BLaER1 treated with 17β-estradiol and CSF1 and Interleukin-3, amounts not matched to agents 10 nM and 100 nM (cell line): ENCODE measurements around the gene CLN5.
"Not testable (repeated sequence)": the region's sequence is repeated elsewhere in the genome, so short reads cannot be mapped to it uniquely, and the experiment has no call there.

Experiments used
- H3K27ac ChIP-seq, 11 experiments: shearing (Covaris generic); formaldehyde crosslinking; 2 replicates each; pipeline ENCODE4 v1.8.1; 2022
- H3K27me3 ChIP-seq, 11 experiments: shearing (Covaris generic); formaldehyde crosslinking; 2 replicates each; pipeline ENCODE4 v1.8.1; 2022
- H3K36me3 ChIP-seq, 11 experiments: shearing (Covaris generic); formaldehyde crosslinking; 2 replicates each; pipeline ENCODE4 v1.8.1; 2022
- H3K4me1 ChIP-seq, 10 experiments: shearing (Covaris generic); formaldehyde crosslinking; 2 replicates each; pipeline ENCODE4 v1.8.1; 2022
- H3K4me2 ChIP-seq, 11 experiments: shearing (Covaris generic); formaldehyde crosslinking; 2 replicates each; pipeline ENCODE4 v1.8.1; 2022
- H3K4me3 ChIP-seq, 10 experiments: shearing (Covaris generic); formaldehyde crosslinking; 2 replicates each; pipeline ENCODE4 v1.8.1; 2022
- H3K9ac ChIP-seq, 11 experiments: shearing (Covaris generic); formaldehyde crosslinking; 2 replicates each; pipeline ENCODE4 v1.8.1; 2022
- H3K9me3 ChIP-seq, 11 experiments: shearing (Covaris generic); formaldehyde crosslinking; replicated peaks in 1 of 11; 2 replicates each; pipeline ENCODE4 v1.8.1; 2022
- H4K20me1 ChIP-seq, 11 experiments: shearing (Covaris generic); formaldehyde crosslinking; 2 replicates each; pipeline ENCODE4 v1.8.1; 2022
- Cebpa-rat ChIP-seq, 11 experiments: shearing (Covaris generic); IDR thresholded peaks; 2 replicates each; pipeline ENCODE4 v1.8.1; 2022

CLN5 gene

DNA sequence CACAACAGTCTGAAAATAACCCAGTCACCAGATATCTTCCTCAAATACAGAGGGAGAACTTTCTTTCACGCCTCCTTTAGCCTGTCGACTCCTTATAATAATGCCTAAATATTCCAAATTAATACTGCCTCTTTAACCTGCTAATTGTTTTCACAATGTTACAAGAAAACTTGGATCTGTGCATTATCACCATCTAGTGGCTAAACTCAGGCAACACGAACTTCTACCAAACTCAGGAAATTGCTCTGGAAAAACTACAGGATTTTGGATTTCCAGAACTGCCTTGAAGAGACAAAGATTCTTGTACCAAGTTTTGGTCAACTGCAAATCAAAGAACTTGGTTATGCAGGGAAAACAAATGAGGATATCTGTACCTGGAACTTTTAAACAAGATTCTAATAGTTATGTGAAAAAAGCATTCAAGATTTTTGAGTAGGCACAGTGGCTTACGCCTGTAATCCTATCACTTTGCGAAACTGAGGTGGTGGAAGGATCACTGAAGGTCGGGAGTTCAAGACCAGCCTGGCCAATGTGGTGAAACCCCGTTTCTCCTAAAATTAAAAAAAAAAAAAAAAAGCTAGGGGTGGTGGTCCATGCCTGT lies 10.8 kb downstream of the CLN5 start:
- Histone ChIP-seq H3K4me3 (no peak overlapping the region), H3K9me3 (no peaks in the 10 kb centered on the region), H3K27me3 (no peaks in the 10 kb centered on the region), H3K27ac (no peak overlapping the region), H4K20me1 (peaks cover 10 to 77% (median 32%) of the 10 kb centered on the region in 11 experiments; a peak in 14 of 22 replicates), H3K36me3 (peaks cover 45 to 83% (median 66%) of the 10 kb centered on the region in 11 experiments), H3K9ac (peak overlapping the region in 1 of 11 experiments; percentile 18; a peak in 1 of 22 replicates), H3K4me2 (0 out of 22 replicates have a peak overlapping the region, but pooled peaks of 1 of the 11 experiments have one; percentile 50), H3K4me1 (peaks cover 22 to 36% (median 30%) of the 10 kb centered on the region in 10 experiments)
- no peak for TF ChIP-seq Cebpa-rat (IDR thresholded peaks at IDR 0.05)

DNA sequence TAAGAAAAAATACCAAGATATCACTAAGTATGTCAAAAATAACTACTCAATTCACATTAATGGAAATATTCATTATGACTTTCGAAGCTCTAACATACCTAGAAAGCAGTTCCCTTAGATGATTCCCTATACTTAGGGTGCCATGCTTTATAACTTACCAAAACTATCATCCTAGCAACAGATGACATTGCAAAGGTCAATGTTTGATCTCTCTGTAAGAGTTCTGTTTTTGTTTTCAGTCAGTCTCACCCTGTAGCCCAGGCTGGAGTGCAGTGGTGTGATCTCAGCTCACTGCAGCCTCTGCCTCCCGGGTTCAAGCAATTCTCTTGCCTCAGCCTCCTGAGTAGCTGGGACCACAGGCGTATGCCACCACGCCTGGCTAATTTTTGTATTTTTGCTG lies 16.5 kb downstream of the CLN5 start:
- H3K36me3 ChIP-seq = peaks cover 60 to 87% (median 82%) of the 10 kb centered on the region in 11 experiments

DNA sequence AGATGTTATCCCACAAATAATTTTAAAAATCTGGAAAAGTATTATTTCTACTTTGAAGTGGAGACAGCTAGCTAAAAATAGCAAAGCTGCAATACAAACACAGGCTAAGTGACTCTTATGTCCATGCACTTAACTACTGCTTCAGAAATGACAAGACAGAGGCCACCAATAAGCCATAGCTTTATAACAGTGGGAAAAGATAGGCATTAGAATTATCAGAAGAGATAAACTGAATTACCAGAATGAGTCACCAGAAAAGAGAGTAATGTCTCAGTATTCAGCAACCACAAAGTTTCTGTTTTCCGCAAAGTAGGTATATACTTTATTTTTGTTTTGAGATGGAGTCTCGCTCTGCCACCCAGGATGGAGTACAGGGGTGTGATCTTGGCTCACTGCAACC lies 17.1 kb downstream of the CLN5 start:
- H3K27me3 ChIP-seq = no peaks in the 10 kb centered on the region
- H3K36me3 ChIP-seq = peaks cover 67 to 87% (median 84%) of the 10 kb centered on the region in 11 experiments
- peaks cover 0 to 10% (median 4%) of the 10 kb centered on the region in 11 experiments; a peak in 4 of 22 replicates for H3K9me3 ChIP-seq
- H3K4me2 ChIP-seq = no peak overlapping the region
- TF ChIP-seq Cebpa-rat (IDR thresholded peaks at IDR 0.05) = no peak
- H3K27ac ChIP-seq = no peak overlapping the region
- peaks cover 12 to 99% (median 53%) of the 10 kb centered on the region in 11 experiments; a peak in 16 of 22 replicates for H4K20me1 ChIP-seq
- H3K9ac ChIP-seq = no peak overlapping the region
- no peak overlapping the region for H3K4me3 ChIP-seq
- H3K4me1 ChIP-seq = 0 out of 20 replicates have a peak, but pooled peaks cover 0 to 2% (median 0%) of the 10 kb centered on the region in 10 experiments

More for the DNA sequence above, 16.5 kb downstream of the CLN5 start:
- not testable (repeated sequence) for H3K4me1 ChIP-seq, H3K27ac ChIP-seq, H3K9ac ChIP-seq, H3K4me3 ChIP-seq, H3K4me2 ChIP-seq, H3K27me3 ChIP-seq
- peaks cover 7 to 99% (median 55%) of the 10 kb centered on the region in 11 experiments; a peak in 17 of 22 replicates for H4K20me1 ChIP-seq
- H3K9me3 ChIP-seq = peaks cover 0 to 10% (median 4%) of the 10 kb centered on the region in 11 experiments; a peak in 4 of 22 replicates

DNA sequence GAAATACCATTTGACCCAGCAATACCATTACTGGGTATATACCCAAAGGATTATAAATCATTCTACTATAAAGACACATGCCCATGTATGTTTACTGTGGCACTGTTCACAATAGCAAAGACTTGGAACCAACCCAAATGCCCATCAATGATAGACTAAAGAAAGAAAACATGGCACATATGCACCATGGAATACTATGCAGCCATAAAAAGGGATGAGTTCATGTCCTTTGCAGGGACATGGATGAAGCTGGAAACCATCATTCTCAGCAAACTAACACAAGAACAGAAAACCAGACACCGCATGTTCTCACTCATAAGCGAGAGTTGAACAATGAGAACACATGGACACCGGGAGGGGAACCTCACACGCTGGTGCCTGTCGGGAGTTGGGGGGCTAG lies 17.8 kb downstream of the CLN5 start:
- H3K27me3 ChIP-seq, H3K27ac ChIP-seq, H3K4me1 ChIP-seq, H3K4me3 ChIP-seq, H3K4me2 ChIP-seq, H3K9ac ChIP-seq: not testable (repeated sequence)
- Histone ChIP-seq H3K36me3 (peaks cover 74 to 87% (median 85%) of the 10 kb centered on the region in 11 experiments), H4K20me1 (peaks cover 10 to 99% (median 55%) of the 10 kb centered on the region in 11 experiments; a peak in 16 of 22 replicates), H3K9me3 (peaks cover 0 to 10% (median 4%) of the 10 kb centered on the region in 11 experiments; a peak in 4 of 22 replicates)

DNA sequence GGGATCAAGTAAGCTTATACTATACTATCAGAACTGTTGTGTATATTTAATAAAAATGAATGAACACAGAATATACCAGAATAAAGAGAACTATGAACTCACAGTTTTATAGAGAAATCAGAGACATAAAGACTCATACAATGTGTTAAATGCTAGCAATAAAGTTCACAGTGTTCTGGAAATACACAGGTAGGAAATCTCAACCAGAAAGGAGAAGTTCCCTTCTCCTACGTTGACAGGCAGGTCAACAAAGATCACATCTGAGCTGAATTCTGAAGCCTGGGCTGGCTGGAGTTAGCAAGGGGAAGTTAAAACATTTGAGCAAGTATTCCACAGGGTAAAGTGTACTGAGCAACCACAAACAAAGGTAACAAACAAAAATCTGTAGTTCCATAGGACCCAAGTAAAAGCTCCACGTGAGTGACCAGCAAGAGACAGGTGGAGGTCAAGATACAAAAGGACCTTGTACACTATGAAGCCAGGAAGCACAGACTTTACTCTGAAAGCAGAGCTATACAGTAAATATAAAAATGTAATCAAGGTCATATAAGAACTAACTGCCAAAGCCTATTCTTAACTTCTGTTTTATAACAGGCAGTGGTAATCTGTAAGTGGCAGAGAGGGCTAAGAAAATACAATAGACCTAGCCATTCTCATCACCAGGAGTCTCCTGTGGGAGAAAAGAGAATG lies 22.1 kb downstream of the CLN5 start:
- Histone ChIP-seq H3K4me1 (peaks cover 0 to 28% (median 0%) of the 10 kb centered on the region in 10 experiments; a peak in 3 of 20 replicates), H4K20me1 (peaks cover 9 to 99% (median 50%) of the 10 kb centered on the region in 11 experiments; a peak in 17 of 22 replicates), H3K4me3 (no peak overlapping the region), H3K9ac (no peak overlapping the region), H3K9me3 (peaks cover 0 to 10% (median 4%) of the 10 kb centered on the region in 11 experiments; a peak in 4 of 22 replicates), H3K27ac (no peak overlapping the region), H3K27me3 (no peaks in the 10 kb centered on the region), H3K4me2 (no peak overlapping the region), H3K36me3 (peaks cover 94 to 100% (median 98%) of the 10 kb centered on the region in 11 experiments)
- no peak for TF ChIP-seq Cebpa-rat (IDR thresholded peaks at IDR 0.05)

DNA sequence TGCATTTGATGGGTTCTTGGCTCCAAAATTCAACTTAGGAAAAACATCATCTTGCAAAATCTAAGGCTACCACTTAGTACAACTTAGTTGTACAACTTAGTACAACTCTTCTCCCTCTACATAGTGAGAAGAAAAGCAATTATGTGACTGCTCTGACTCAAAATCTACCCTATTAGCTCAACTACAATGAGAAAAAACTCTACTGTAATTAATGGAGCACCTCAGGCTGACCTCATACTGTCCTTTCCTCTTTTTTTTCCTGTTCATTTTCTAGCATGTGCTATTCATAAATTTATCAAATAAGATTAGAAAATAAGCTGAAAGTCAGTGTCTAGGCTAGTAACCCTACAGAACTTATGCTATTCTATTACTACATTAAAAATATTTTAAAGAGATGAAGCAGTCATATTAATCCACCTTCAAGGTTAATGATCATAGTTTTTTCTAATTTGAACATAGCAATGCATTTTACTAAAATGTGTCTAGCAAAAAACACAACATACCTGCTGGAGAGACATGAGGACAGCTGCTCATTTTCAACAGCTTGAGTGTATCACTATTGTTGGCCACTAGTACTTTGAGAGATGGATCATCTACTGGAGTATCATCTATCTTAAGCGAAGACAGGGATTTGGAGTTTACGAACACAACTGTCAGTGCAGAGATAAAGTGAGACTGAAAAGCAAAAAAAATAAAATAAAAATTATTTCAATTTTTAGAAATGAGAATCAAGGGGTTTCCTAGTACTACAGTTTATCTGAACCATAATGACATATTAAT lies 23.2 kb downstream of the CLN5 start:
- peaks cover 12 to 99% (median 58%) of the 10 kb centered on the region in 11 experiments; a peak in 21 of 22 replicates for H4K20me1 ChIP-seq
- H3K4me2 ChIP-seq = no peak overlapping the region
- no peak overlapping the region for H3K4me3 ChIP-seq
- H3K9ac ChIP-seq = no peak overlapping the region
- H3K4me1 ChIP-seq = peaks cover 0 to 35% (median 0%) of the 10 kb centered on the region in 10 experiments; a peak in 4 of 20 replicates
- H3K36me3 ChIP-seq = peaks cover 84 to 100% (median 96%) of the 10 kb centered on the region in 11 experiments
- H3K27me3 ChIP-seq = no peaks in the 10 kb centered on the region
- peaks cover 0 to 6% (median 0%) of the 10 kb centered on the region in 11 experiments; a peak in 4 of 22 replicates for H3K9me3 ChIP-seq
- no peak for TF ChIP-seq Cebpa-rat (IDR thresholded peaks at IDR 0.05)
- no peak overlapping the region for H3K27ac ChIP-seq

DNA sequence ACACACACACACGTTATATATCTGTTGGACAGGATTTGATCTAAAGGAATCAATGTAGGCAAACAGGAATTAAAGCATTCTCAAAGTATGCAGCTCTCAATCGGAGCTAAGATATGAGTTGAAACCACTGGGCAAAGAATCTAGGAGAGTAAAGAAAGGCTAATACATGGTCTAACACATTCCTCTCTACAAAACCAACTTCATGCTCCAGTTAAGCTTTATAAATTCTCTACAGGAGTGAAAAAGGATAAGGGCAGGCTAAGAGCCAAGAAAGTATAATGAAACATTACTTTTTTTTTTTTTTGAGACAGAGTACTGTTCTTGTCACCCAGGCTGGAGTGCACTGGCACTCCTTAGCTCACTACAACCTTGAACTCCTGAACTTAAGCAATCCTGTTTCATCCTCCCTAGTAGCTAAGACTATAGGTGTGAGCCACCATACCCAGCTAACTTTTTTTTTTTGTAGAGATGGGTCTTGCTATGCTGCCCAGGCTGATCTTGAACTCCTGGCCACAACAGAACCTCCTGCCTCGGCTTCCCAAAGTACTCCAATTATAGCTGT lies 24.5 kb downstream of the CLN5 start:
- no peak overlapping the region for H3K4me3 ChIP-seq
- peaks cover 82 to 99% (median 90%) of the 10 kb centered on the region in 11 experiments for H3K36me3 ChIP-seq

DNA sequence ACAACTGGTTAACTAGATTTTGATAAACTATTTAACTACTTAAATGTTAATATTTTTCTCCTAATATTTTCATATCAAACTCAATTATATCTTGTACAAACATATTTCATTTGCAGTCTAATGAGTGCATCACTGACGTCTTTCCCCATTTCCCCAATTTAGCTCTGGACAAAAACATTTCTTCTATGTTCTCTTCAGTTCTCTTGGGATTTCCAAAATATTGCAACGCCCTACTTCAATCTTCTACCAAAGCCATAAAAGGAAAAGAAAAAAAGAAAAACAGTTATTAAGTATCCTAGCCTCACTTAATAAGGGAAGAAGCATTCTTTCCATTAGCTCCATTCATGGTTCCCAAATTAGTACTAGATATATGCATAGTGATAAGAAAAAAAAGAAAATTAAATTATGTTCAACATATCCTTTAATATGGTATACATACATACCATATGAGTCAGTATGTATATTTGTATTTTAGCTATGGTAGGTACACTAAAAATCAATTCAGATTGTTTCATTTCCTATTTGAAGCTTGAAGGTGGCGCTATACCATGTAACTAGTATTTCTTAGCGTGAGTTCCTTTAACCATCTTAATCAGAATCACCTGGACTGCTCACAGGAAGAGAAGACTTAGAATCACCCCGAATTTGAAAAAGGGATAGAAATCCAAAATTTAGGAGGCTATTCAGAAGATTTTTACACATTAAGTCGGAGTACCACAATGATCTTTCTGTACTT lies 25.2 kb downstream of the CLN5 start:
- peaks cover 79 to 97% (median 88%) of the 10 kb centered on the region in 11 experiments for H3K36me3 ChIP-seq
- no peak for TF ChIP-seq Cebpa-rat (IDR thresholded peaks at IDR 0.05)

More for the DNA sequence above, 24.5 kb downstream of the CLN5 start:
- H3K9ac ChIP-seq = no peak overlapping the region
- no peak for TF ChIP-seq Cebpa-rat (IDR thresholded peaks at IDR 0.05)
- H3K27me3 ChIP-seq = no peaks in the 10 kb centered on the region
- no peak overlapping the region for H3K27ac ChIP-seq
- peaks cover 0 to 48% (median 0%) of the 10 kb centered on the region in 10 experiments; a peak in 6 of 20 replicates for H3K4me1 ChIP-seq
- no peaks in the 10 kb centered on the region for H3K9me3 ChIP-seq
- peaks cover 19 to 100% (median 58%) of the 10 kb centered on the region in 11 experiments; a peak in 21 of 22 replicates for H4K20me1 ChIP-seq
- no peak overlapping the region for H3K4me2 ChIP-seq

More for the DNA sequence above, 25.2 kb downstream of the CLN5 start:
- no peak overlapping the region for H3K27ac ChIP-seq
- H3K27me3 ChIP-seq = no peaks in the 10 kb centered on the region
- H4K20me1 ChIP-seq = peaks cover 23 to 100% (median 62%) of the 10 kb centered on the region in 11 experiments; a peak in 21 of 22 replicates
- H3K4me1 ChIP-seq = peaks cover 0 to 55% (median 1%) of the 10 kb centered on the region in 10 experiments; a peak in 14 of 20 replicates
- H3K9me3 ChIP-seq = no peaks in the 10 kb centered on the region
- H3K4me3 ChIP-seq = no peak overlapping the region
- no peak overlapping the region for H3K9ac ChIP-seq
- no peak overlapping the region for H3K4me2 ChIP-seq
